ENCODE results near the gene GTPBP4.
"Not testable (repeated sequence)": the region's sequence is repeated elsewhere in the genome, so short reads cannot be mapped to it uniquely, and the experiment has no call there.

Gene GTPBP4

DNA sequence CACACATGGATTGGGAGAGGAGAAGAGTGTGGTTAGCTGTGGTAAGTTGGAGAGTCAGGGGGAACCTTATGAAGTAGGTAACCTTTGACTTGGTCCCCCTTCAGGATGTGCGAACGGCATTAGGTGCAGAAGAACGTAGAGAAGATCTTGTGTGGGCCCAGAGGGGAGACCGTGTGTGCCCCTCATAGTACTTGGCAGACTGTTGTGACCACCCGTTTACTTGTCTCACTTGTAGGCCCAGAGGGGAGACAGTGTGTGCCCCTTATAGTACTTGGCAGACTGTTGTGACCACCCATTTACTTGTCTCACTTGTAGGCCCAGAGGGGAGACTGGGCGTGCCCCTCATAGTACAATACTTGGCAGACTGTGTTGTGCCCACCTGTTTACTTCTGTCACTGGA is 2.6 kb downstream of the GTPBP4 start:
- TF ChIP-seq POLR2A (IDR thresholded peaks at IDR 0.05; ENCODE audit: low read depth, low read length): no peak
- no peak for FAIRE-seq
- DNase-seq (ENCODE audit: insufficient read length, low spot score): no peak

GRCh38 chr10:992467-992866 is 4.2 kb downstream of the GTPBP4 start:
- FAIRE-seq: no peak
- TF ChIP-seq POLR2A (IDR thresholded peaks at IDR 0.05; ENCODE audit: low read depth, low read length): no peak

DNA sequence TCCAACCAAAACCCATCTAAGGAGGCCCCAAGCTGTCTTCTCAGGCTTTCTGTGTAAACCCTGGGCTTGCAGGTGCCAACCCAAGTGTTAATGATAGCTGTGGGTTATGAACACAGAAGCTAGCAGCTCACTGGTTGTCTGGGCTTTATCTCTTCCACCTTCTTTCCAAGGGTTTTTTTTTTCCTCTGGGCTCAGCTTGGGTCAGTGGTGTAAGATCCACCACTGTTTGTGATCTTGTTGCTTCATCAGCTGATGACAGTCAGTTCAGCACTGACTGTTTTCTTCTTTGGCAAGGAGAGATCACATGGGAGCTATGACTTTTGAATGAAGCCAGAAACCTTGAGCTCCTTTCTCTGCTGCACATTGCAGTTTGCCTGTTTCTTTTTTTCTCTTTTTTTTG is 4.6 kb downstream of the GTPBP4 start:
- no peak for TF ChIP-seq POLR2A (IDR thresholded peaks at IDR 0.05; ENCODE audit: low read depth, low read length)
- FAIRE-seq (no peak), DNase-seq (ENCODE audit: insufficient read length, low spot score) (no peak)

More at GRCh38 chr10:992467-992866, 4.2 kb downstream of the GTPBP4 start:
- no peak for DNase-seq (ENCODE audit: insufficient read length, low spot score)

GRCh38 chr10:994836-995558 is 6.8 kb downstream of the GTPBP4 start:
- DNase-seq (ENCODE audit: insufficient read length, low spot score) (no peak), FAIRE-seq (no peak)
- TF ChIP-seq POLR2A (IDR thresholded peaks at IDR 0.05; ENCODE audit: low read depth, low read length): no peak

DNA sequence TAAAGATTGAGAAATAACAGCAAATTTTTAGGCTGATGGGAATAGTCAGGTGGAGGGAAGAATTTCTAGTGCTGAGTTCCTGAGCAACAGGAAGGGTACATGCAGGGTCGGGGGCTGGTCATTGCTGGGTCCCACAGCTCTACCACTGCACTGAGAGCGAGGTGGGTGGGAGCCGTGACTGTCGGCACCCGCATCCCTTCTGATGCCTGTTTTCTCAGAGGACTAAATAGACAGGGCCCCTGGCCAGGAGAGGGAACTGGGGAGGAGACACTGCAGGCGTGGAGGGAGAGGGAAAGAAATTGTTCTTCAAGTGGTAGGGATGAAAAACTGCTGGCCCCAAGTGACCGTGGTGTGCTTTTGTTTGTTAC is 7.3 kb downstream of the GTPBP4 start:
- no peak for TF ChIP-seq POLR2A (IDR thresholded peaks at IDR 0.05; ENCODE audit: low read depth, low read length)
- DNase-seq (ENCODE audit: insufficient read length, low spot score) (no peak), FAIRE-seq (no peak)

DNA sequence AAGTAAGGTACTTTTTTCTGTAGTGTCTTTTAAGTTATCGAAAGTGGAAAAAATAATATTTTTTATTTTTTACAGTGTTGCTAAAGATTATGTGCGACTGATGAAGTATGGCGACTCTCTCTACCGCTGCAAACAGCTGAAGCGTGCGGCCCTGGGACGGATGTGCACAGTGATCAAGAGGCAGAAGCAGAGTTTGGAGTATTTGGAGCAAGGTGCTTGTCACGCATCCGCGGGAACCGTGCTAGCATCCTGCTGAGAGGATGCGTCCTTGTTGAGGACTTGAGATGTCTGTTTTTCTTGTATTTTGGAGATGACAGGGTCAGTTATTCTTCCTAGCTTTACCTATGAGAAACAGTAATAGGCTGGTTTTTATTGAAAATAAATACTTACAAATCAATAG is 7.8 kb downstream of the GTPBP4 start:
- no peak for DNase-seq (ENCODE audit: insufficient read length, low spot score)
- no peak for FAIRE-seq
- no peak for TF ChIP-seq POLR2A (IDR thresholded peaks at IDR 0.05; ENCODE audit: low read depth, low read length)

DNA sequence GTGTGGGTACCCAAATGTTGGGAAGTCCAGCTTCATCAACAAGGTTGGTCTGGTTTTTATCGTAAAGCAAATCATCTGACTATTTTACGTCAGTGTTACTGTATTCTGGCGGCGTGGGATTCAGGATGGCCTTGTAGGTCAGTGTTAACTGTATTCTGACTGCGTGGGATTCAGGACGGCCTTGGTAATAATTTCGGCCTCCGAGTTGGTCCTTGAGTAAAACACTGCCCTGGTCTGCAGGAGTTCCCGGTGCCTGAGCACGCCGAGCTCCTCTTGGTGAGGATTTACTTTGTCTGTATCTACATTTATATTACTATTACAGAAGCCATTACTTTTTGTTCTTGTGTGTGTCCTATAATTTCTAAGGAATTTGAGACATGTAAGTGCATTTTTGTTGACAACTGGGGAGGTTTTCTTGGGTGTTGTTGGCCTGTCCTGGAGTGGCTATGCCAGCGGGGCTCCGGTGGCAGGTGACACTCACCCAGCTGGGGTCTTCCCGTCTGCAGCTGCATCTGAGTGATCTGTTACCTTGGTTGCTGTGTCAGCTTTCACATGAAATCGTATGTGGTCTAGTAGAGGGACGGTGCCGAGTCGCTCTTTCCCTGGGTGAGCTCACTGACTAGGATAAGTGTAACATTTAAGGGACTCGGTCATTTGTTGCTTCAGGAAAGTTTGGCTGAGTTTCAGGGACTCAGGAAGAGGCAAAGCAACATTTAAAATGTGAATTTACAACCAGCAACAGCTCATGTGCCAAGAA is 9.2 kb downstream of the GTPBP4 start:
- DNase-seq (ENCODE audit: insufficient read length, low spot score): no peak
- no peak for TF ChIP-seq POLR2A (IDR thresholded peaks at IDR 0.05; ENCODE audit: low read depth, low read length)
- no peak for FAIRE-seq

- DNase-seq (ENCODE audit: insufficient read length, low spot score) (no peak), FAIRE-seq (no peak)
- no peak for TF ChIP-seq POLR2A (IDR thresholded peaks at IDR 0.05; ENCODE audit: low read depth, low read length)
Measured at GRCh38 chr10:1002425-1003006, 14.3 kb downstream of the GTPBP4 start.

DNA sequence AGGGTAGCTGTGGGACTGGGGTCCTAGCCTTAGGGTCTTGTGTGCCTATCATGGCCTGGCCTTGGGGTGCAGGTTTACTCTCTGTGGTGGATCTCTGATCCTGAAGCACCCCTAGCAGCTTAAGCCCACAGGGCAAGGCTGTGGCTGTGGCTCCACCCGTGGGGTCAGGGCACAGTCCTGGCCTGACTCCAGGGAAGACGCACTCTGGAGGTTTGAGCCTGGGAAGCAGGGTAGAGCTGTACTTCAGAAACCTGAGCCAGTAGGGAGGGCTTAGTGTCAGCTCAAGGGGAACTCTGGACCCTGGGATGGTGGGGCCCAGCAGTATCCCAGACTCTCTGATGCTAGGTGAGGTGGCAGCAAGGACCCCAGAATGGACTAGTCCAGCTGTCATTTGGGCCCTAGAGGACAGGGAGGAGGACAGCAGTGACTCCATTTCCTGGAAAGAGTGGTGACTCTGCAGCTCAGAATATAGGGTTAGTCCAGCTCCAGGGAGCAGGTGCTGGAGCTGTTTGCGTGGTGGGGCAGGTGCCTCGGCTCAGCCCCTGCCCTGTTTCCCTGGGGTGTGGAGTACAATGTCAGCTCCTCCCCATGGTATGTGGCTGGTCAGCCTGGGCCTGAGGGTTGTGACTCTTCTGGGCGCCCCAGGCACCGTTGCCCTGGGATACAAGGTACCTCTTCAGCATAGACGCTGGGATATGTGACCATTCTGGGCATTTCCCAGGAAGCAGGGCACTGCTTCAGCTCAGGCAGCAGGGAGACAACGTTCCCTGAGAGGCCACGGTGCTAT is 15.8 kb downstream of the GTPBP4 start:
- TF ChIP-seq POLR2A (IDR thresholded peaks at IDR 0.05; ENCODE audit: low read depth, low read length): no peak
- DNase-seq (ENCODE audit: insufficient read length, low spot score) (no peak), FAIRE-seq (no peak)

- no peak for TF ChIP-seq POLR2A (IDR thresholded peaks at IDR 0.05; ENCODE audit: low read depth, low read length)
- DNase-seq (ENCODE audit: insufficient read length, low spot score) (no peak), FAIRE-seq (no peak)
Measured at GRCh38 chr10:1006573-1006972, 18.3 kb downstream of the GTPBP4 start.

DNA sequence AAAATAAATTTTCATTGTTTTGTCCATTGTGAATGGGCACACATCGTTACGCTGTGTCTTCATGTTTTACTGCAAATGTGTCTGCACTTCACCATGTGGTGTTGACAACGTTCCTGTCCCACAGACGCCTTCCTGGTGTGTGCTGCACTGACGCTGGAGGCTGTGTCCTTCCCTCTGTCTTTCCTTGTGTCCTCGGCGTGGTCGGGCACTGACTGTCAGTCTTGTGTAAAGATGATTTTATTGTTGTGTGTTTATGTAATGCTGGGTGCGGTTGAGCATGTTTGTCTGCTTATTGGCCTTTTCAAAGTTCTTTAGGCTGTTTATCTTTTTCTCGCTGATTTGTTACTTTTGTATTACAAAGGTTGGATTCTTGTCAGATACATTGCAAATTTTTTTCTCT is 19.3 kb downstream of the GTPBP4 start:
- no peak for DNase-seq (ENCODE audit: insufficient read length, low spot score)

GRCh38 chr10:1009071-1009494 is 20.8 kb downstream of the GTPBP4 start:
- DNase-seq (ENCODE audit: insufficient read length, low spot score): no peak
- no peak for TF ChIP-seq POLR2A (IDR thresholded peaks at IDR 0.05; ENCODE audit: low read depth, low read length)
- no peak for FAIRE-seq

More for the DNA sequence above, 19.3 kb downstream of the GTPBP4 start:
- no peak for FAIRE-seq
- no peak for TF ChIP-seq POLR2A (IDR thresholded peaks at IDR 0.05; ENCODE audit: low read depth, low read length)

- DNase-seq (ENCODE audit: insufficient read length, low spot score); FAIRE-seq: not testable (repeated sequence)
Measured at GRCh38 chr10:1009947-1010346, 21.7 kb downstream of the GTPBP4 start.

DNA sequence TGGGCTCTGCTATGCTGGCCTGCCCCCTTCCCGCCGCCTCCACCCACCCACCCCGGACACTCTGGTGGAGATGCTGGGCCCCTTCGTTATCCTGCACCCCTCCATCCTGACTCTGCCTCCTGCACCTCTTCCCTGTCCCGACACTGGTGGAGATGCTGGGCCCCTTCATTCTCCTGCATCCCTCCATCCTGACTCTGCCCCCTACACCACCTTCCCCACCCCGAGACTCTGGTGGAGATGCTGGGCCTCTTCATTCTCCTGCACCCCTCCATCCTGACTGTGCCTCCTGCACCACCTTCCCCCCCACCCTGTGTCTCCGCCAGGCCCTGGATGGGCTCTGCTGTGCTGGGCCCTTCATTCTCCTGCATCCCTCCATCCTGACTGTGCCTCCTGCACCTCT is 22.5 kb downstream of the GTPBP4 start:
- DNase-seq (ENCODE audit: insufficient read length, low spot score) (no peak), FAIRE-seq (no peak)
- no peak for TF ChIP-seq POLR2A (IDR thresholded peaks at IDR 0.05; ENCODE audit: low read depth, low read length)

All from H54 (cell line).